ENCODE results near the gene MYOG.

Gene MYOG

GRCh38 chr1:203044546-203045250 is 41.1 kb downstream of the MYOG start:
- Mint-ChIP-seq H3K4me3 (no peak overlapping the region), H3K9me3 (no peaks in the 10 kb centered on the region), H3K36me3 (ENCODE audit: low read depth) (peaks cover 20% of the 10 kb centered on the region), H3K4me1 (peaks cover 77% of the 10 kb centered on the region), H3K27ac (peak overlapping the region; percentile 7 to 58 (median 53)), H3K27me3 (ENCODE audit: low read depth) (peaks cover 3% of the 10 kb centered on the region)
- no peak for TF ChIP-seq CTCF (IDR thresholded peaks at IDR 0.05; ENCODE audit: unreplicated experiment in 3 of 3)

DNA sequence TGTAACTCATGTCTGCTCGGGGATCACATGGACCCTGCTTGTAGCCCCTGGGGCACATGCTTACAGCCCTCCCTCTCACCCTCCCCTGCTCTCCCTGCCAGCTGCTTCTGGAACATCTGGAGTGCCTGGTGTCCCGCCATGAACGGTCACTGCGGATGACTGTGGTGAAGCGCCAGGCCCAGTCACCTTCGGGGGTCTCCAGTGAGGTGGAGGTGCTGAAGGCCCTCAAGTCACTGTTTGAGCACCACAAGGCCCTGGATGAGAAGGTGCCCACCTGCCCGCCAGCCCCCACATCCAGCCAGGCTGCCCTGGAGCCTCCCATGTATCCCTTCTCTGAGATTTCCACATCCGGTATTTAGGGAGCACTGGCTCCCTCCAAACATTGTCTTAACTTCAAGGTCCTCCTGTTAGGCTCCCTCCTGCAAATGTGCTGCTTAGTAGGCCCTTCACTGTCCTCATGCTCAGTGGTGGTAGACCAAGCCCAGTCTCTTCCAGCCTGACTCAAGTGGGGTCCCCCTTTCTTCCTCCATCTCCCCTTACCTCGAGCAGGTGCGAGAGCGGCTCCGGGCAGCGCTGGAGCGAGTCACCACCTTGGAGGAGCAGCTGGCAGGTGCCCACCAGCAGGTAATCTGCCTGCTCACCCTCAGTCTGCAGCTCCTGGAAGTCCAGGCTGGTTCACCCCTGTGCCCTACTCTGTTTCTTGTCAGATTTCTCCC is 41.8 kb downstream of the MYOG start:
- peak overlapping the region in 2 of 3 experiments; percentile 30 to 53 for H3K27ac Mint-ChIP-seq
- H3K9me3 Mint-ChIP-seq = no peaks in the 10 kb centered on the region
- H3K4me1 Mint-ChIP-seq = peaks cover 83% of the 10 kb centered on the region
- no peak for TF ChIP-seq CTCF (IDR thresholded peaks at IDR 0.05; ENCODE audit: unreplicated experiment in 3 of 3)
- H3K27me3 Mint-ChIP-seq (ENCODE audit: low read depth) = peaks cover 3% of the 10 kb centered on the region
- peaks cover 25% of the 10 kb centered on the region for H3K36me3 Mint-ChIP-seq (ENCODE audit: low read depth)
- no peak overlapping the region for H3K4me3 Mint-ChIP-seq

DNA sequence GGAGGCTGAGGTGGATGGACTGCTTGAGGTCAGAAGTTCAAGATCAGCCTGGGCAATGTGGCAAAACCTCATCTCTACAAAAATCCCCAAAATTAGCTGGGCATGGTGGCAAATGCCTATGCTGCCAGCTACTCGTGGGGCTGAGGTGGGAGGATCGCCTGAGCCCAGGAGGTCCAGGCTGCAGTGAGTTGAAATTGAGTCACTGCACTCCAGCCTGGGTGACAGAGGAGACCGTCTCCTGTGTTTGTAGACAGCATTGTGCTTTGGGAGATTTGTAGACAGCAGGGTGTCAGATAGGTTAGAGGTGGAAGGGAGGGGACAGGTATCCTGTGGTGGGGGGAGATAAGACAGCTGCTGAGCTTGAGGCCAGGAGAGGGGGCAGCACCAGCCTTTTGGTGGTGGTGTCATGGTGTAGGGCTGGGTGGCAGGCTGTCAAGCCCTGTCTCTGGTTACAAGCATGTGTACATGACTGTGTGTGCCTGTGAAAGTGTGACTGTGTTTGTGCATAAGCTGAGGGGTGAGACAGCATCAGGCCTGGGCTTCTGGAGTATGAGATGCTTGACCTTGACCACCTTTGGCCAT is 44.4 kb downstream of the MYOG start:
- TF ChIP-seq CTCF (IDR thresholded peaks at IDR 0.05; ENCODE audit: unreplicated experiment in 3 of 3) = no peak
- H3K4me3 Mint-ChIP-seq = no peak overlapping the region
- H3K27ac Mint-ChIP-seq = peak overlapping the region in 2 of 3 experiments; percentile 58 to 91
- peaks cover 14% of the 10 kb centered on the region for H3K36me3 Mint-ChIP-seq (ENCODE audit: low read depth)
- peaks cover 3% of the 10 kb centered on the region for H3K27me3 Mint-ChIP-seq (ENCODE audit: low read depth)
- H3K9me3 Mint-ChIP-seq = no peaks in the 10 kb centered on the region
- H3K4me1 Mint-ChIP-seq = peaks cover 83% of the 10 kb centered on the region

DNA sequence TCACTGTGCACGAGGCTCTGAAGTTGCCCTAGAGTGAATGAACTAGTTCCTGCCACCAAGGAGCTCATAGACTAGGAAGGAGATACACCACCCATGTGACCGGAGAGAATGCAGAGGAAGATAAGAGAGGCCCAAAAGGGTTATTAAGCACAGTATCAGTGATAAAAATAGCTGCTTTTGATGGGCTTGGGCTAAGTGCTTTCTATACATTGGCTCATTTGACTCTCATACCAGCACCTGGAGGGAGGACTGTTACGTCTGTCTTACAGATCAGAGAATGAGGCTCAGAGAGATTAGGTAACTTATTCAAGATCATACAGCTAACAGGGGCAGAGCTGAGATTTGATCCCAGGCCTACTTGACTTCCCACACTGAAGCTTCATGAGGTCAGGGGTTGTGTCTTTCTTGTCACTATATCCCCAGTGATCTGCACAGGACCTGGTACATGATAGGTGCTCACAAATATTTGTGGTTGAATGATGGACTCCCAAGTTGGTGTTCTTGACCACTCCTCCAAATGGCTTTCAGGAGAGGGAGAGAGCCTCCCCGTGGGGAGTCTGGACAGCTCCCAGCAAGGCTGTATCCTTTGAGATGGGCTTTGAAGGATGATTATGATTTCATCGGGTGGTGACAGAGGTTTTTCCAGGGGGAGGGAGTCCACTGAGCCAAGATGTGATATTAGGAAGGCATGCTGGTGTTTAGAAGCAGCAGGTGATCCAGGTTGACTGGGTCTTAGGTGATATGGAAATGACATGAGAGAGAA is 45.1 kb downstream of the MYOG start:
- Mint-ChIP-seq H3K4me3 (peak overlapping the region in 2 of 3 experiments; percentile 54 to 63), H3K27ac (peak overlapping the region in 2 of 3 experiments; percentile 58 to 91), H3K27me3 (ENCODE audit: low read depth) (peaks cover 3% of the 10 kb centered on the region), H3K36me3 (ENCODE audit: low read depth) (peaks cover 14% of the 10 kb centered on the region), H3K9me3 (no peaks in the 10 kb centered on the region), H3K4me1 (peaks cover 86% of the 10 kb centered on the region)
- peak in 1 of 3 experiments; percentile 7 for TF ChIP-seq CTCF (IDR thresholded peaks at IDR 0.05; ENCODE audit: unreplicated experiment in 3 of 3)

DNA sequence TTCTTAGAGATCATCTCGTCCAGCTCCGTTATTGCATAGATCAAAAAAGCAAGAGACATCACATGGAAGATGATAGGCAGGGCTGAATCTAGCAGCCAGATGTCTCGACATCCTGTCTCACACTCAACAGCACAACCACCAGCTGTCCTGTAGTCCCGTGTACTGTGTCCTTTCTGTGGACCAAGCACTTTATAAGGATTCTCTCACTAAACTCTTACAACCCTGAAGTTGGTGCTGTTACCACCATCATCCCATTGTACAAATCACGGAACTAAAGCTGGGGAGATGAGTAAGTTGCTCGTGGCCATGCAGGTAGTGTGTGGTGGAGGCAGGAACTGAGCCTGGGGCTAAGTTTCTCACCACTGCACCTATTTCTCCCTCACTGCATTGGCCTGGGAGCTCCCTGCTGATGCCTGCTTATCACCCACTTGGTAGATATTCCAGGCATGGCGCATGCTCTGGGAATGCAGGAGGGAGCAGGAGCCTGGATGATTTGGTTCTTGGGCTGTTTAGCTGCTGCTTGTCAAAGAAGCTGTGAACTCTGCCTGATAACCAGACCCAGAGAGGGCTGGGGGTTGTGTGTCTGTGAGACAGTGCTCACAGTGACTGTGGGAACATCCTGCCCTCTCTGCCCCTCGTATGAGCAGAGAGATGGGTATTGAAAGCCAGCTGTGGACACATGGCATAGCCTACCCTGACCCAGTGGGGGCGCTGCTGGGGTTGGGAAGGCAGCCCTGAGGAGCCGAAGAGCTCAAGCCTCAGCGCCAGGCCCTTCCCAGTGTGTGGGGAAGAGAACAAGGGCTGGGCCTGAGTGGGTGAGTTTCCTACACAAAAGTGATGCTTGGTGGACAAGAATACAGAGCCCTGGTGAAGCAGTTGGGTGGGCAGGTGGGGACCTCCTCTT is 46.0 kb downstream of the MYOG start:
- Mint-ChIP-seq H3K4me1 (peaks cover 83% of the 10 kb centered on the region), H3K36me3 (ENCODE audit: low read depth) (peaks cover 9% of the 10 kb centered on the region), H3K9me3 (no peaks in the 10 kb centered on the region), H3K27ac (peak overlapping the region; percentile 44 to 91 (median 58)), H3K4me3 (peak overlapping the region in 2 of 3 experiments; percentile 13 to 37), H3K27me3 (ENCODE audit: low read depth) (peaks cover 3% of the 10 kb centered on the region)
- TF ChIP-seq CTCF (IDR thresholded peaks at IDR 0.05; ENCODE audit: unreplicated experiment in 3 of 3) = peak in 1 of 3 experiments; percentile 31
